ENCODE data around the gene CD226.

Gene CD226

DNA sequence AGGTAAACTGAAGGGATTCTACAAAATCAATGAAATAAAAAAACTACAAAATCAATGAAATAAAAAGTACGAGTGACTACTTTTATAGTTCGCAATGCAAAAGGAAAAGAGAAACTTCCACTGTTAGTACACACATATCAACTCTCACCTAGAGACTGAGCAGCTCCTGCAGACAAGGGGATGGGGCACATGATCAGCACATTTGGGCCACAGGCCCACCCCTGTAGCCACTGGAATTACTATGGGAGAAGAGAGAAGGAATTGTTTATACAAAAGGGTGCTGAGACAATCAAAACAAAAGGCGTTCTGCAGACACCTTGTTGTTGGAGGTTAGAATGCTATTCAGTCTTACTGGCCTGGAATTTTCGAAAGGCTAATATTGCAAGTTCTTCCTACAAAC lies 34.7 kb upstream of the CD226 start:
- TF ChIP-seq CTCF (IDR thresholded peaks at IDR 0.05; ENCODE audit: insufficient read depth, low read length, poor library complexity, severe bottlenecking) (no peak), EZH2phosphoT487 (conservative IDR thresholded peaks at IDR 0.05; ENCODE audit: low read length) (no peak)
- Histone ChIP-seq H3K9me2 (replicated peaks; ENCODE audit: insufficient read depth, low read length) (no peaks in the 10 kb centered on the region), H2AFZ (ENCODE audit: low read depth, low read length, severe bottlenecking) (no peak overlapping the region), H3K4me2 (ENCODE audit: low read depth, low read length, poor library complexity, severe bottlenecking) (no peak overlapping the region), H3K4me3 (ENCODE audit: insufficient read depth, low read length, poor library complexity, severe bottlenecking) (no peak overlapping the region), H3K27ac (ENCODE audit: low read depth, low read length) (no peak overlapping the region), H4K20me1 (ENCODE audit: low read depth, low read length) (no peaks in the 10 kb centered on the region), H3K79me2 (ENCODE audit: insufficient read depth, low read length) (no peaks in the 10 kb centered on the region), H3K9ac (ENCODE audit: low read length) (no peak overlapping the region), H3F3A (ENCODE audit: insufficient read depth) (no peaks in the 10 kb centered on the region), H3K36me3 (ENCODE audit: low read length) (no peaks in the 10 kb centered on the region), H3K27me3 (ENCODE audit: low read length) (no peaks in the 10 kb centered on the region), H3K9me3 (ENCODE audit: insufficient read depth, low read length) (no peaks in the 10 kb centered on the region)

DNA sequence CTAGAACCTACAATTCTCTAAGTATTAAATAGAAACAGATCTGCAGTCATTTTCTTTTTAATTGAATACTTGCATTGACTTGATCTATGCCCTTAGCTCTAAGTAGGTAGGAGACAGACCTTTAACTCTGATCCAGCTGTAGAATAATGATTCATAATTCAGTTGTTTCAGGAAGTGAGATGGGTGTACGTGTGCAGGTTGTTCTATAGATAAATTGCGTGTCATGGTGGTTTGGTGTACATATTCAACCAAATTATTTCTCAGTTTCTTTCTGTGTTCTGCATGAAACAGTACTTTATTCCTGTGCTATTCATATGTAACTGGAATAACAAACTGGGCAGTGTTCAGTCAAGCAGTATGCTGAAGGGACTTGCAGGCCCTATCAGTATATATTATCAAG lies 34.3 kb upstream of the CD226 start:
- Histone ChIP-seq H4K20me1 (ENCODE audit: low read depth, low read length) (no peaks in the 10 kb centered on the region), H3K36me3 (ENCODE audit: low read length) (no peaks in the 10 kb centered on the region), H3K4me3 (ENCODE audit: insufficient read depth, low read length, poor library complexity, severe bottlenecking) (no peak overlapping the region), H3K79me2 (ENCODE audit: insufficient read depth, low read length) (no peaks in the 10 kb centered on the region), H2AFZ (ENCODE audit: low read depth, low read length, severe bottlenecking) (no peak overlapping the region), H3K27ac (ENCODE audit: low read depth, low read length) (no peak overlapping the region), H3K9ac (ENCODE audit: low read length) (no peak overlapping the region), H3F3A (ENCODE audit: insufficient read depth) (no peaks in the 10 kb centered on the region), H3K9me3 (ENCODE audit: insufficient read depth, low read length) (no peaks in the 10 kb centered on the region), H3K9me2 (replicated peaks; ENCODE audit: insufficient read depth, low read length) (no peaks in the 10 kb centered on the region), H3K4me2 (ENCODE audit: low read depth, low read length, poor library complexity, severe bottlenecking) (no peak overlapping the region), H3K27me3 (ENCODE audit: low read length) (no peaks in the 10 kb centered on the region)
- TF ChIP-seq EZH2phosphoT487 (conservative IDR thresholded peaks at IDR 0.05; ENCODE audit: low read length): no peak
- TF ChIP-seq CTCF (IDR thresholded peaks at IDR 0.05; ENCODE audit: insufficient read depth, low read length, poor library complexity, severe bottlenecking): no peak

DNA sequence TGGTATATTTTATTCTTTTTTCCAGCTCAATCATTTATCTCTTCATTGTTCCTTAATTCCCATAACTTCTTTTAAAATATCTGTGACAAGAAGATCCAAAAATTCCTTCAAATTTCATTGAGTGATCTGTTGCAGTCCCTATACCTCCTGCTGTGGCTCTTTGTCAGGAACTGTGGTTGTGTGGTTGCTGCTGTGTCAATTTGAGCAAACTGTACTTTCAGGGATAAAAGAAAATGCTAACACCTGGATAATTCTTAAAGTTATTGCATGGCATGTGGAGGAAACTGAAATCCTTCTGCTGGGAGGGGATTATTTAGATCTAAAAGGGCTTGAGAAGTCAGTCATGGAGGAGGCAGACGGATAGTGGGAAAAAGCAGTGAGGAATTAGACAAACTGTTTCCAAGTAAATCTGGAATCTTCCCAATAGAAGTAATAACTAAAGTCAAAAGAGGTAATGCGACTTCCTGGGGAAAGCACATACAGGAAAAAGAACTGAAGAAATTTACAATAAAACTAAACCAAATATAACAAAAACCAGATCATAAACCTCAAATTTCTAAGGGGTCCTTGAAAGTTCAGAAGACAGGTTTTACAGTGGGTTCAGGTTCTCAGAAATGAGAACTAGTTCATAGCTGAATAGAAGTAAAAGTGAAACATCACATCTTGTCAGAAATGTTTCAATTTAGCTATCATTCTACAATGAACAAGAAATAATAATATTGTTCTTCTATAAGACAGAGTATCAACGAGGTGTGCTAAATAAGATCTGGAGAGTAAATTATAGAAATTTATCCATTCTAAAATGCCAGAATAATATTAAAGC lies 33.5 kb upstream of the CD226 start:
- Histone ChIP-seq H3K4me3 (ENCODE audit: insufficient read depth, low read length, poor library complexity, severe bottlenecking) (no peak overlapping the region), H3K27me3 (ENCODE audit: low read length) (no peaks in the 10 kb centered on the region), H3K27ac (ENCODE audit: low read depth, low read length) (no peak overlapping the region), H4K20me1 (ENCODE audit: low read depth, low read length) (no peaks in the 10 kb centered on the region), H3K9me3 (ENCODE audit: insufficient read depth, low read length) (no peaks in the 10 kb centered on the region), H2AFZ (ENCODE audit: low read depth, low read length, severe bottlenecking) (no peak overlapping the region), H3F3A (ENCODE audit: insufficient read depth) (no peaks in the 10 kb centered on the region), H3K4me2 (ENCODE audit: low read depth, low read length, poor library complexity, severe bottlenecking) (no peak overlapping the region), H3K9ac (ENCODE audit: low read length) (no peak overlapping the region), H3K9me2 (replicated peaks; ENCODE audit: insufficient read depth, low read length) (no peaks in the 10 kb centered on the region), H3K79me2 (ENCODE audit: insufficient read depth, low read length) (no peaks in the 10 kb centered on the region), H3K36me3 (ENCODE audit: low read length) (no peaks in the 10 kb centered on the region)
- TF ChIP-seq EZH2phosphoT487 (conservative IDR thresholded peaks at IDR 0.05; ENCODE audit: low read length): no peak
- no peak for TF ChIP-seq CTCF (IDR thresholded peaks at IDR 0.05; ENCODE audit: insufficient read depth, low read length, poor library complexity, severe bottlenecking)

Measured in SU-DHL-6 (cell line).